RKO (cell line): ENCODE results near the gene HMGXB3.

ENCODE experiments used
- DNase-seq: peaks from one replicate; pipeline ENCODE4 v3.0.0-alpha.2; 2016; ENCODE audit warnings: low spot score

The HMGXB3 gene, protein sequence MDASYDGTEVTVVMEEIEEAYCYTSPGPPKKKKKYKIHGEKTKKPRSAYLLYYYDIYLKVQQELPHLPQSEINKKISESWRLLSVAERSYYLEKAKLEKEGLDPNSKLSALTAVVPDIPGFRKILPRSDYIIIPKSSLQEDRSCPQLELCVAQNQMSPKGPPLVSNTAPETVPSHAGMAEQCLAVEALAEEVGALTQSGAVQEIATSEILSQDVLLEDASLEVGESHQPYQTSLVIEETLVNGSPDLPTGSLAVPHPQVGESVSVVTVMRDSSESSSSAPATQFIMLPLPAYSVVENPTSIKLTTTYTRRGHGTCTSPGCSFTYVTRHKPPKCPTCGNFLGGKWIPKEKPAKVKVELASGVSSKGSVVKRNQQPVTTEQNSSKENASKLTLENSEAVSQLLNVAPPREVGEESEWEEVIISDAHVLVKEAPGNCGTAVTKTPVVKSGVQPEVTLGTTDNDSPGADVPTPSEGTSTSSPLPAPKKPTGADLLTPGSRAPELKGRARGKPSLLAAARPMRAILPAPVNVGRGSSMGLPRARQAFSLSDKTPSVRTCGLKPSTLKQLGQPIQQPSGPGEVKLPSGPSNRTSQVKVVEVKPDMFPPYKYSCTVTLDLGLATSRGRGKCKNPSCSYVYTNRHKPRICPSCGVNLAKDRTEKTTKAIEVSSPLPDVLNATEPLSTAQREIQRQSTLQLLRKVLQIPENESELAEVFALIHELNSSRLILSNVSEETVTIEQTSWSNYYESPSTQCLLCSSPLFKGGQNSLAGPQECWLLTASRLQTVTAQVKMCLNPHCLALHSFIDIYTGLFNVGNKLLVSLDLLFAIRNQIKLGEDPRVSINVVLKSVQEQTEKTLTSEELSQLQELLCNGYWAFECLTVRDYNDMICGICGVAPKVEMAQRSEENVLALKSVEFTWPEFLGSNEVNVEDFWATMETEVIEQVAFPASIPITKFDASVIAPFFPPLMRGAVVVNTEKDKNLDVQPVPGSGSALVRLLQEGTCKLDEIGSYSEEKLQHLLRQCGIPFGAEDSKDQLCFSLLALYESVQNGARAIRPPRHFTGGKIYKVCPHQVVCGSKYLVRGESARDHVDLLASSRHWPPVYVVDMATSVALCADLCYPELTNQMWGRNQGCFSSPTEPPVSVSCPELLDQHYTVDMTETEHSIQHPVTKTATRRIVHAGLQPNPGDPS (N-terminal part only)

GRCh38 chr5:150000256-150000989, at the start of gene HMGXB3, which contains the start of gene TIGD6:
HMGXB3 (plus strand) TSS chr5:150000739; CDS start chr5:150004853, 4,114 bp downstream.
TIGD6 (minus strand) TSS chr5:150000654; CDS start chr5:149996348, 4,306 bp downstream.
- DNase-seq: peak; percentile 94

- no peak for DNase-seq
These were observed 49.3 kb upstream of the HMGXB3 start for GRCh38 chr5:149951138-149951749.

DNA sequence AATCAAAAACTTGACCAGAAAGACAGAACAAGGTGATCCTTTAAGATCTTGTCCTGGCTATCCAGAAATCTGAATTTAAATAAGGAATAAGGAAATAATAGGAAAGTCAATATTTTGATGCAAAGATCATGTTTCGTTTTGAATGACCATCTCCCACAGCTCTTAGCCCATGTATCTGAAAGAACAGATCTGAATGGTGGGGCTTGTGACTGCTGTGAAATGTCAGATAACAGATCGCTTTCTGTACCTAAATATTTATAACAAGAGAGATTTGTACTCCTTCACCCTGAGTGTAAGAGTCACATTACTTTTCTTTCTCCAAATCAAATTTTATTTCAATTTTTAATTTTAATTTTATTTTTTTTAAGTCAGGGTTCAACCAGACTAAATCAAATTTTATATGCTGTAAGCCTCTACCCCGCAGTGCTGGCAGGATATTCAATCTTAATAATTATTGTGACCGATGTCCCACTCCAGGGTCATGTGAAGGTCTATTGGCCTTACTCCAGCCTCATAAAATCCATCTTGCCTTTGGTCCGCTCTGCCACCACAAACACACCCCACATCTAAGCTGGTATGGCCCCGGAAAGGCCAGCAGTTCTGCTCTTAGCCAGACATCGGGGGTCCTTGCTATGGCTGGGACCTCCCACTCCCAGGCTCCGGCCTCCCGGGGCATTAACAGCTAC, 47.0 kb upstream of the HMGXB3 start:
- DNase-seq: no peak

- DNase-seq: no peak
These were observed 45.7 kb upstream of the HMGXB3 start for GRCh38 chr5:149954798-149955197.

DNA sequence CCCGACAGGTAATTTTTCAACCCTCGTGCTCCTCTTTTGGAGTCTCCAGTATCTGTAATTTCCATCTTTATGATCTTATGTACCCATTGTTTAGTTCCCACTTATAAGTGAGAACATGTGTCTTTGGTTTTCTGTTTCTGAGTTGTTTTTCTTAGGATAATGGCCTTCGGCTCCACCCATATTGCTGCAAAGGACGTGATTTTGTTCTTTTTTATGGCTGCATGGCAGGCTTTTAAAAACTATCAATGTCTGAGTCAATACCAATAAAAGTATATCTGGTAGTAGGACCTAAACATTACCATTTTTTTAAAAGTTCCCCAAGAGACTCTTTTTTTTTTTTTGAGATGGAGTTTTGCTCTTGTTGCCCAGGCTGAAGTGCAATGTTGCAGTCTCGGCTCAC, 43.9 kb upstream of the HMGXB3 start:
- DNase-seq: no peak

DNA sequence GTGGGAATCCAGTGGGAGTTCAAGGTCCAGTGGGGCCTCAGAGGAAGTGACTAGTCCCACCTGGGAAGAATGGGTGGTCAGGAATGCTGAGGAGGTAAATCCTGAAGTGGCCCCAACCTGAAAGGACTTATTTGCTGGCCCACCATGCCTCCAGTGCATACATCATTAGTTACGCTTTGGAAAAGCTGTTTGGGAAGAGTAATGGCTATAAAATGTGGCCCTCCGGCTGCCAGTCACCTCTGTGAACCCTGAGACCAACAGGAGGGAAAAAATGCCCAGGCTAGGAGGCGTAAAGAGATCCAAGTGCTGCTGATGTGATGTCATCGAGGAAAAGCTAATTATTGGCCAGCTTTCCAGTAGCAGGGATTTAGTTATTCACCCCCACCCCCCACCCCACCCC, 42.7 kb upstream of the HMGXB3 start:
- no peak for DNase-seq

DNA sequence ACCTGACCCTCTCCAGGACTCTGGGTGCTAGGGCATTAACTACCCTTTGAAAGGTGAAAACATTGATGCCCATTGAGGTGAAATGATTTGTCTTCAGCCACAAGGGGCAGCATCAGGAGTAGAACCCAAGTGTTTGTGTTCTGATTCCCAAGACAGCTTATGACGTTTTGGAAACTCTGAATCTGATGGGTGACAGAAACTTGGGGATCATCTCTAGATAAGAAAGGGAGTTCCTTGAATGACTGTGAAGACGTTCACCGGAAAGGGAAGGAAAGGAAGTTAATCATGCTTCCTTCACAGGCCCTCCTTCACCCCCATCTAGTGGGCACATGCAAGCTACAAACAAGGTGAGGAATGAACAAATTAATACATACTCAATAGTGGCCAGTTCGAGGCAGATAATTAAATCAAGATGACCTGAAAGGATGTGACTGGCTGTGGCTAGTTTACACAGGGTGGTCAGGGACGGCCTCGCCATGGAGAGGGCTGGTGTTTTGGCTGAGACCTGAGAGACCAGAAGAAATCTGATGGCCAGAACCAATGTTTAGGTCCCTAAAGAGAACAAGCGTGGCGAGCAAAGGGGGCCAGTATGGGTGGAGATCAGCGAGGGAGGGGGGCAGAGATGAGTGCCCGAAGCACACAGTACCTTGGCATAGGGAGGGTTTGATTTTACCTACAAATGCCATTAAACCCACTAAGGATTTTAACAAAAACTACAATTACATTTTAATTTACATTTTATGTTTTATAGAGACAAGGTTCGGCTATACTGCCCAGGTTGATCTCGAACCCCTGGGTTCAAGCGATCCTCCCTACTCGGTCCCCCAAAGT, 40.9 kb upstream of the HMGXB3 start:
- DNase-seq: peak; percentile 94

GRCh38 chr5:149960272-149961185, 40.0 kb upstream of the HMGXB3 start, which contains the start of gene SLC26A2:
SLC26A2 (plus strand) TSS chr5:149960758; CDS start chr5:149977653, 16,895 bp downstream.
- peak; percentile 98 for DNase-seq

- peak; percentile 19 for DNase-seq
These were observed 39.3 kb upstream of the HMGXB3 start for GRCh38 chr5:149961186-149961685.

GRCh38 chr5:149961957-149962409, 38.6 kb upstream of the HMGXB3 start:
- peak; percentile 60 for DNase-seq

GRCh38 chr5:149962601-149963300, 37.8 kb upstream of the HMGXB3 start:
- no peak for DNase-seq

- DNase-seq: no peak
These were observed 36.8 kb upstream of the HMGXB3 start for GRCh38 chr5:149963729-149964128.

DNA sequence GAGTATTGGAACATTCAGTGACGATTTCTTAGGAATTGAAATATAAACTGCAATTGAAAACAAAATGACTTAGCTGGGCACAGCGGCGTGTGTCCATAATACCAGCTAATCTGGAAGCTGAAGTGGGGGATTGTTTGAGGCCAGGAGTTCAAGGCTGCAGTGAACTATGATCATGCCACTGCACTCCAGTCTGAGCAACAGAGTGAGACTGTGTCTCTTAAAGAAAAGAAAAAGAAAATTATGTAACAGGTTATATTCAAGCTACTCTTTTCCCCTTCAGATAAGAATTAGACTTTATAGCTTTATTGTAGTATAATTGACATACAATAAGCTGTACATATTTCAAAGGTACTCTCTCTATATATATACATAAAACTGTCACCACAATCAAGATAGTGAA, 33.6 kb upstream of the HMGXB3 start:
- DNase-seq: no peak

- DNase-seq: no peak
These were observed 31.2 kb upstream of the HMGXB3 start for GRCh38 chr5:149969181-149969930.

- DNase-seq: no peak
These were observed 25.1 kb upstream of the HMGXB3 start for GRCh38 chr5:149975409-149975808.

GRCh38 chr5:149979896-149980295, 20.6 kb upstream of the HMGXB3 start:
- DNase-seq: no peak

DNA sequence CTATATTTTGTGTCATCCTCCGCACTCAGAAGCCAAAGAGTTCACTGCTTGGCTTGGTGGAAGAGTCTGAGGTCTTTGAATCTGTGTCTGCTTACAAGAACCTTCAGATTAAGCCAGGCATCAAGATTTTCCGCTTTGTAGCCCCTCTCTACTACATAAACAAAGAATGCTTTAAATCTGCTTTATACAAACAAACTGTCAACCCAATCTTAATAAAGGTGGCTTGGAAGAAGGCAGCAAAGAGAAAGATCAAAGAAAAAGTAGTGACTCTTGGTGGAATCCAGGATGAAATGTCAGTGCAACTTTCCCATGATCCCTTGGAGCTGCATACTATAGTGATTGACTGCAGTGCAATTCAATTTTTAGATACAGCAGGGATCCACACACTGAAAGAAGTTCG, 19.3 kb upstream of the HMGXB3 start:
- DNase-seq: no peak
